ENCODE measurements around the gene ADCY3. TPM values are rescaled to one million over a fixed set of nuclear protein-coding genes. Genes with fewer than 3 reads are reported as not detected.

ADCY3 gene
- total RNA-seq, 1 experiment from 2014 or later: 71.1 TPM

- ChIA-PET POLR2A (no interaction called here), RAD21 (ENCODE audit: low non-redundant PET in 1 of 2, low total read pairs in 2 of 2, uncharacterized antibody in 2 of 2, unreplicated experiment in 2 of 2) (no interaction called here), CTCF (no interaction called here)
- H3K9me2 ChIP-seq (ENCODE audit: insufficient read depth): no peaks in the 10 kb centered on the region
- H3K36me3 ChIP-seq (ENCODE audit: control insufficient read depth in 1 of 2, insufficient read depth in 2 of 2, low read length in 2 of 2): peaks cover 0 to 4% of the 10 kb centered on the region in 2 experiments; a peak in 1 of 4 replicates
- no peak overlapping the region for H2AFZ ChIP-seq (ENCODE audit: low read depth, low read length, poor library complexity, severe bottlenecking)
- H3K4me2 ChIP-seq (ENCODE audit: low read length): no peak overlapping the region
- no peaks in the 10 kb centered on the region for H3K9me3 ChIP-seq (ENCODE audit: control insufficient read depth in 1 of 2, insufficient read depth in 1 of 2, low read depth in 1 of 2, low read length in 2 of 2)
- H3K27me3 ChIP-seq (ENCODE audit: insufficient read depth, low read length): no peaks in the 10 kb centered on the region
- ATAC-seq (no peak), DNase-seq (ENCODE audit: low read depth, low spot score) (no peak)
- H3K79me2 ChIP-seq (ENCODE audit: insufficient read depth, low read length): peaks cover 4% of the 10 kb centered on the region
- no peak overlapping the region for H3K4me3 ChIP-seq (replicated peaks in 1 of 2; ENCODE audit: low read depth in 1 of 2, low read length in 2 of 2)
- H4K20me1 ChIP-seq (ENCODE audit: insufficient read depth): no peaks in the 10 kb centered on the region
- H3K9ac ChIP-seq (ENCODE audit: low read length): no peak overlapping the region
- intact Hi-C loops (cut with micrococcal nuclease): no loop called here
- no peak overlapping the region for H3K27ac ChIP-seq (ENCODE audit: low read depth, low read length)
- TF ChIP-seq FOSL1 (IDR thresholded peaks at IDR 0.05; ENCODE audit: low read depth) (no peak), EGR1 (IDR thresholded peaks at IDR 0.05; ENCODE audit: low read depth) (no peak), REST (IDR thresholded peaks at IDR 0.05; ENCODE audit: low read depth) (no peak), EZH2 (IDR thresholded peaks at IDR 0.05) (no peak), JUND (IDR thresholded peaks at IDR 0.05) (no peak), YY1 (IDR thresholded peaks at IDR 0.05; ENCODE audit: extremely low read depth, insufficient replicate concordance, low read depth, low read length) (no peak), CTCF (IDR thresholded peaks at IDR 0.05 in 2 of 3, conservative IDR thresholded peaks at IDR 0.05 in 1 of 3; ENCODE audit: borderline replicate concordance in 1 of 3, insufficient read depth in 1 of 3, low read depth in 2 of 3, low read length in 2 of 3) (no peak), SRF (IDR thresholded peaks at IDR 0.05; ENCODE audit: low read depth) (no peak), ZNF274 (IDR thresholded peaks at IDR 0.05; ENCODE audit: low read depth, low read length) (no peak), RAD21 (IDR thresholded peaks at IDR 0.05; ENCODE audit: low read depth) (no peak), MAX (IDR thresholded peaks at IDR 0.05) (no peak), EZH2phosphoT487 (IDR thresholded peaks at IDR 0.05; ENCODE audit: borderline replicate concordance) (no peak)
- no peaks in the 10 kb centered on the region for H3K4me1 ChIP-seq (ENCODE audit: control insufficient read depth in 1 of 2, insufficient read depth in 2 of 2, low read length in 2 of 2)
- no TSS peak for BruUV-seq (replicated peaks)
Measured at GRCh38 chr2:24858996-24859395, 61.0 kb downstream of the ADCY3 start.

Data from HCT116 (cell line).